SU-DHL-6 (cell line): ENCODE results near the gene NOVA2.

Source experiments
- H2AFZ ChIP-seq: fragments of 200-600 bp; sonication (generic); 2 replicates; pipeline ENCODE4 v1.6.1; 2014; ENCODE audit warnings: low read depth, mild to moderate bottlenecking, moderate library complexity, mixed read lengths, antibody characterized with exemption, low read length; ENCODE audit not compliant: severe bottlenecking
- H3F3A ChIP-seq: fragments of 200-600 bp; shearing (Covaris generic); 2 replicates; pipeline ENCODE4 v1.6.0; 2016; ENCODE audit warnings: antibody characterized with exemption, mild to moderate bottlenecking; ENCODE audit not compliant: insufficient read depth
- H3K27ac ChIP-seq: fragments of 200-600 bp; sonication (generic); 2 replicates; pipeline ENCODE4 v1.5.1; 2016; ENCODE audit warnings: low read depth, mild to moderate bottlenecking, low read length, moderate library complexity, mixed read lengths
- H3K27me3 ChIP-seq: fragments of 200-600 bp; sonication (generic), shearing (Covaris generic); 2 replicates; pipeline ENCODE4 v1.6.0; 2014; ENCODE audit warnings: mild to moderate bottlenecking, low read length
- H3K36me3 ChIP-seq: fragments of 200-600 bp; sonication (generic); 2 replicates; pipeline ENCODE4 v1.6.1; 2014; ENCODE audit warnings: mild to moderate bottlenecking, low read length, mixed read lengths
- H3K4me2 ChIP-seq: fragments of 300-600, 200-600 bp; shearing (Covaris generic), sonication (generic); 2 replicates; pipeline ENCODE4 v1.6.0; 2014; ENCODE audit warnings: low read length, low read depth, mild to moderate bottlenecking; ENCODE audit not compliant: poor library complexity, severe bottlenecking
- H3K4me3 ChIP-seq: fragments of 200-600 bp; sonication (generic); 2 replicates; pipeline ENCODE4 v1.5.1; 2014; ENCODE audit warnings: antibody characterized with exemption, low read length, mild to moderate bottlenecking, mixed read lengths; ENCODE audit not compliant: insufficient read depth, poor library complexity, severe bottlenecking
- H3K79me2 ChIP-seq: fragments of 200-600 bp; sonication (generic); 2 replicates; pipeline ENCODE4 v1.6.1; 2014; ENCODE audit warnings: mild to moderate bottlenecking, low read length, moderate library complexity; ENCODE audit not compliant: insufficient read depth
- H3K9ac ChIP-seq: fragments of 200-600 bp; sonication (generic); 2 replicates; pipeline ENCODE4 v1.7.0; 2014; ENCODE audit warnings: mild to moderate bottlenecking, low read length
- H3K9me2 ChIP-seq: fragments of 200-600 bp; sonication (generic); replicated peaks from 2 replicates; pipeline ENCODE4 v1.6.1; 2014; ENCODE audit warnings: low read length; ENCODE audit not compliant: insufficient read depth
- H3K9me3 ChIP-seq: fragments of 200-600 bp; sonication (generic); 2 replicates; pipeline ENCODE4 v1.6.1; 2014; ENCODE audit warnings: low read length, mixed read lengths; ENCODE audit not compliant: insufficient read depth
- H4K20me1 ChIP-seq: fragments of 200-600 bp; sonication (generic); 2 replicates; pipeline ENCODE4 v1.6.1; 2014; ENCODE audit warnings: low read depth, mild to moderate bottlenecking, antibody characterized with exemption, low read length, moderate library complexity, mixed read lengths
- CTCF ChIP-seq: fragments of 200-600 bp; sonication (generic); IDR thresholded peaks from one replicate; pipeline ENCODE4 v1.5.1; 2017; ENCODE audit warnings: antibody characterized with exemption, mild to moderate bottlenecking, low read length, moderate library complexity; ENCODE audit not compliant: insufficient read depth, poor library complexity, severe bottlenecking
- EZH2phosphoT487 ChIP-seq: fragments of 200-600 bp; sonication (generic), shearing (Covaris generic); conservative IDR thresholded peaks from 2 replicates; pipeline ENCODE4 v1.6.1; 2018; ENCODE audit warnings: mild to moderate bottlenecking, antibody characterized with exemption, low read length, moderate library complexity, mixed read lengths

NOVA2 gene

DNA sequence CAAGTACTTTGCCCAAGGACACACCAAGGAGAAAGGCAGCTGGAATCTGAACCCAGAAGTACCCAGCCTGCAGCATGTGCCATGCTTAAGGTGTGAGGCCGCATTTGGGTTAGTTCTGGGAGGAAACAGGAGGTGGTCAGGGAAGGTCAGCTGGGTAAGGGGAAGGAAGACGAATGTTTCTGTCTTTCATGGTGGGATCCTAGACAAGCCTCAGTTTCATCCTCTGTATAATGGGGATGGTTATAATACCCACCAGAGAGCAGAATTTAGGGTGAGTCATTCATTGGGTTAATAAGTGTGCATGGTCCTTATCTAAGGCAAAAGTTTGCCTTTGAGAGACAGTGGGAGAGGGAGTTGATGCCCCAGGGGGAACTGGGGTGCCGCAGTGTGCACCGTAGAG, 25.2 kb upstream of the NOVA2 start:
- no peaks in the 10 kb centered on the region for H4K20me1 ChIP-seq
- no peaks in the 10 kb centered on the region for H3K36me3 ChIP-seq
- H3K27ac ChIP-seq = no peak overlapping the region
- no peak overlapping the region for H2AFZ ChIP-seq
- no peak overlapping the region for H3K9ac ChIP-seq
- 0 out of 2 replicates have a peak, but pooled peaks cover 5% of the 10 kb centered on the region for H3K79me2 ChIP-seq
- no peak overlapping the region for H3K4me3 ChIP-seq
- no peak for TF ChIP-seq CTCF
- TF ChIP-seq EZH2phosphoT487 = no peak
- no peaks in the 10 kb centered on the region for H3K9me2 ChIP-seq
- no peaks in the 10 kb centered on the region for H3K27me3 ChIP-seq
- H3K4me2 ChIP-seq = no peak overlapping the region
- no peaks in the 10 kb centered on the region for H3K9me3 ChIP-seq
- H3F3A ChIP-seq = no peaks in the 10 kb centered on the region

DNA sequence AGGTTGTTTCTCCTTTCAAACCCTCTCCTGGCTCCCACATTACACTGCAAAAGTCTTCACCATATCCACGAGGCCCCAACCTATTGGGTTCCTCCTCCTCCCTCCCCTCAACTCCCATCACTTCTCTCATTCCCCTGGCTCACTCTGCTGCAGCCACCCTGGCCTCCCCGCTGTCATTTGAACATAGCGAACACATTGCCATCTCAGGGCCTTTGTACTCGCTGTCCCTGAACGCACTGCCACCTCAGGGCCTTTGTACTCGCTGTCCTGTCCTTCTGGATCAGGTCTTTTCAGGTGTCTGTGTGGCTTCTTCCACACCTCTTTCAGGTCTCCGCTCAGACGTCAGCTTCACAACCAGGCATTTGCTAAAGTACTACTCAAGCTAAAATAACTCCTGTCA, 23.3 kb upstream of the NOVA2 start:
- Histone ChIP-seq H3K27ac (no peak overlapping the region), H3K4me2 (no peak overlapping the region), H3F3A (no peaks in the 10 kb centered on the region), H3K9ac (no peak overlapping the region), H3K27me3 (no peaks in the 10 kb centered on the region), H2AFZ (no peak overlapping the region), H3K79me2 (0 out of 2 replicates have a peak, but pooled peaks cover 5% of the 10 kb centered on the region), H3K36me3 (no peaks in the 10 kb centered on the region), H4K20me1 (no peaks in the 10 kb centered on the region), H3K9me3 (no peaks in the 10 kb centered on the region), H3K9me2 (no peaks in the 10 kb centered on the region), H3K4me3 (no peak overlapping the region)
- no peak for TF ChIP-seq CTCF
- TF ChIP-seq EZH2phosphoT487 = no peak

DNA sequence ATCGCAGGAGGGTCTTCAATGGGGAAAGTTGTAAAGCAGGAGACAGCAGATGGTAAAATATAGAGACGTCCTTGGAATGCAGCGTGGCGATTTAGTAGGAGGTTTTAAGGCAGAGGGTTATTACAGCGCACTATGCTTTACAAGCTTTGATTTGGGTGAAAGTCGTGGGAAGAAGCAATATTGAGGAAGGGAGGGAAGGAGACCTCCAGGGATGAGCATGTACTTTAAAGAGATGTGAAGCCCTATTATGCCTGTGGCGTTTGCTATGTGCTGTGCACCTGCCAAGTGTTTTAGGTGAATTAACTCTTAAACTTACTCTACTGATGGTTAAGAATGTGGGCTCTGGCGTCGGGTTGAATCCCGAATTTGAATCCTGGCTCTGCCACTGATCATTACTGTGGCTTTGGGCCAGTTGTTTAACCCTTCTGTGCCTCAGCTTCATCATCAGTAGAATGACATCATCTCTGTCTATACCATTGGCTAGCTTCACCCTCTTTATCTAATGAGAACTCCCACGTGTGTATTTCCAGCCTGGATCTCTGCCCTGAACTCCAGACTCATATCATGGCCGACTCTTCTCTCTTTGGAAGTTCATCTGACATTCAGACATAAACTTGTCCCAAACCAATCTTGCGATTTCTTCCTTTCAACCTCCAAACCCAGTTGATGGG, 22.2 kb upstream of the NOVA2 start:
- Histone ChIP-seq H3K9me2 (no peaks in the 10 kb centered on the region), H3K36me3 (no peaks in the 10 kb centered on the region), H3K4me2 (peak overlapping the region; percentile 78), H3K4me3 (peak overlapping the region; percentile 94), H3K27ac (0 out of 2 replicates have a peak overlapping the region, but pooled peaks have one; percentile 22), H3K9ac (peak overlapping the region; percentile 89), H3F3A (no peaks in the 10 kb centered on the region), H2AFZ (peak overlapping the region; percentile 50), H3K9me3 (no peaks in the 10 kb centered on the region), H3K27me3 (no peaks in the 10 kb centered on the region), H3K79me2 (0 out of 2 replicates have a peak, but pooled peaks cover 5% of the 10 kb centered on the region), H4K20me1 (no peaks in the 10 kb centered on the region)
- TF ChIP-seq EZH2phosphoT487 (no peak), CTCF (no peak)
